UCSD-AML1 (cell line): Measurements from ENCODE around the gene HSPA9.
"Not testable (repeated sequence)": the region's sequence is repeated elsewhere in the genome, so short reads cannot be mapped to it uniquely, and the experiment has no call there.

Experiments used
- DNase-seq: peaks from one replicate; lab custom pipeline; 2025; ENCODE audit not compliant: unreplicated experiment; lab: John Stamatoyannopoulos, UW

The HSPA9 gene

GRCh38 chr5:138536215-138536614 is 39.0 kb downstream of the HSPA9 start:
- DNase-seq, result no peak

- no peak for DNase-seq
These were observed 40.9 kb downstream of the HSPA9 start for GRCh38 chr5:138533973-138534941.

DNA sequence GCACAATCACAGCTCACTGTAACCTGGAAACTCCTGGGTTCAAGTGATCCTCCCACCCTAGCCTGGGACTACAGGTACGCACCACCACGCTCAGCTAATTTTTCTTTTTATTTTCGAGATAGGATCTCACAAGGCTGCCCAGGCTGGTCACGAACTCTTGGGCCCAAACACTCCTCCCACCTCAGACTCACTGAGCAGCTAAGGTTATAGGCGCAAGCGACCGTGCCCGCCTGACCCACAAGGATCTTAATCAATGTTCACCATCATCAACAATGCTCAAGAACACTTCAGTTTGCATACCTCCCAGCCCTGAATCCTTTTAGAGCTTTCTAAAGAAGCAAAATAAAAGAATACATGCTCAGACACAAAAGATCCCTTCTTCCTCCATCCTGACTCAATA is 45.4 kb downstream of the HSPA9 start:
- no peak for DNase-seq

DNA sequence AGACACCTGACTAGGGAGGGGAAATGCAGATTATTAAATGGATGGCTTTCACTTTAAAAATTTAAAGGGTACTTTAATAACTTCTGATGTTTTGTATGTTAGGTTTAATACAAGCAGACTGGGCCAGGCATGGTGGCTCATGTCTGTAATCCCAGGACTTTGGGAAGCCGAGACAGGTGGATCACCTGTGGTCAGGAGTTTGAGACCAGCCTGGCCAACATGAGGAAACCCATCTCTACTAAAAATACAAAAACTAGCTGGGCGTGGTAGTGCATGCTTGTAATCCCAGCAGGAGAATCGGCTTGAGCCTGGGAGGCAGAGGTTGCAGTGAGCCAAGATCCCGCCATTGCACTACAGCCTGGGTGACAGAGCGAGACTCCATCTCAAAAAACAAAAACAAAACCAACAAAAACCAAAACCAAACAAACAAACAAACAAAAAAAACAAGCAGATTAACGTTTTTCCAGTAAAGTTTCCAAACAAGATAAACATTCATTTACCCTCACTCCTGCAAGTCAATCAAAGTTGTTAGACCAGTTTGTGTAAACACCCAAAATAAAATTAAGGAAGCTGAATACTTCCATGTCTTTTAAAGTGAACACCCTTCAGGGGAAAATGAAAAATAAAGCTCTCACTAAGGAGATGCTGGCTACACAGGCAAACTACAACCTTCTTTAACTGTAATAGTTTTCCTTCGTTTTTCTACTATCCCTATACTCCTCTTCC is 46.3 kb downstream of the HSPA9 start:
- no peak for DNase-seq

- no peak for DNase-seq
These were observed 47.0 kb downstream of the HSPA9 start for GRCh38 chr5:138528208-138528607.

DNA sequence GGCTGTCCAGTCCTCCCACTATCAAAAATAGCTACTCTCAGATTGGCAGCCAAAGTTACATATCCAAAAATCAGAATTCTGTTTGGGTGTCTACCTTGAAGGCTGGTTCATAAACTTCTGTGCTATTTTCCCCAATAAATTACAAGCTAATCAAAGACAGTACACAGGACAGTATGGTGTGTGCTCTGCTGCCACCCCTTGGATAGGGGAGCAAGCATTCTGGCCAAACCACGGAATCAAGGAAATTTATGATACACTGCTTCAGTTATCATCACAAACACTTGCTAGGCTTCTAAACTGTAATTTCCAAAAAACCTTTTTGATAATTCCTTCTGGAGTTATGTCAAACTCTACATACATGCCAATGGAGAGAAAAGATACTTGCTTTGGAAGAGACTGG is 48.0 kb downstream of the HSPA9 start:
- no peak for DNase-seq

DNA sequence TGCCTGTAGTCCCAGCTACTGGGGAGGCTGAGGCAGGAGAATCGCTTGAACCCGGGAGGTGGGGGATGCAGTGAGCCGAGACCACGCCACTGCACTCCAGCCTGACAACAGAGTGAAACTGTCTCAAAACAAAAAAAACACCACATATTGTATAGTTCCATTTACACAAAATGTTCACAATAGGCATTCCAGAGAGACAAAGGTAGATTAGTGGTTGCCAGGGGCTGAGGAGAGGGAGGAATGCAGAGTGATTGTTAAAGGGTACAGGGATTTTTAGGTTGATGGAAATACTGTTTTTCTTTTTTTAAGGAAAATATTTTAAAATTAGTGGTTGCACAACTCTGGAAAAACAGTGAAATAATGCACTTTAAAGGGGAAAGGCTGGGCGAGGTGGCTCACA is 51.8 kb downstream of the HSPA9 start:
- no peak for DNase-seq

GRCh38 chr5:138520971-138521370 is 54.2 kb downstream of the HSPA9 start:
- DNase-seq, result no peak

GRCh38 chr5:138517437-138517836 is 57.8 kb downstream of the HSPA9 start:
- DNase-seq, result no peak

- no peak for DNase-seq
These were observed 59.5 kb downstream of the HSPA9 start for GRCh38 chr5:138515556-138516245.

GRCh38 chr5:138514021-138514420 is 61.2 kb downstream of the HSPA9 start:
- DNase-seq, result no peak

GRCh38 chr5:138508958-138509357 is 66.2 kb downstream of the HSPA9 start:
- no peak for DNase-seq

DNA sequence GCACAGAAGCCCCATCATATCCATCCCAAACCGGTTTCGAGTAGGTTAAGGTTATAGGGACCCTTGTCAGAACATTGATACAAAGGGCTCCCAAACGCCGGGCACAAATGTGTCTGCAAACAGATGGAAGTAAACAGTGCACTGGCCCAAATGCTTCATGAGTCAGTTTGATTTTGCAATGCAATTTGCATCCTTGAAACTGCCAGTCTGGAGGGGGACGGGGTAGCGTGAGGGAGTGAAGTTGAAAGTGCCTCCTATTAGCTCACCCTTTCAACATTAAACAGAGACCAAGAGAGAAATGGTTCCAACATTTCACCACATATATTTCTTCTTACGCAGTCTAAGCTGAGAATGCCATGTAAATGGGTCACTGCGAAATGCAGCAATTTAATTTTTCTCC is 67.7 kb downstream of the HSPA9 start:
- DNase-seq, result not testable (repeated sequence)

DNA sequence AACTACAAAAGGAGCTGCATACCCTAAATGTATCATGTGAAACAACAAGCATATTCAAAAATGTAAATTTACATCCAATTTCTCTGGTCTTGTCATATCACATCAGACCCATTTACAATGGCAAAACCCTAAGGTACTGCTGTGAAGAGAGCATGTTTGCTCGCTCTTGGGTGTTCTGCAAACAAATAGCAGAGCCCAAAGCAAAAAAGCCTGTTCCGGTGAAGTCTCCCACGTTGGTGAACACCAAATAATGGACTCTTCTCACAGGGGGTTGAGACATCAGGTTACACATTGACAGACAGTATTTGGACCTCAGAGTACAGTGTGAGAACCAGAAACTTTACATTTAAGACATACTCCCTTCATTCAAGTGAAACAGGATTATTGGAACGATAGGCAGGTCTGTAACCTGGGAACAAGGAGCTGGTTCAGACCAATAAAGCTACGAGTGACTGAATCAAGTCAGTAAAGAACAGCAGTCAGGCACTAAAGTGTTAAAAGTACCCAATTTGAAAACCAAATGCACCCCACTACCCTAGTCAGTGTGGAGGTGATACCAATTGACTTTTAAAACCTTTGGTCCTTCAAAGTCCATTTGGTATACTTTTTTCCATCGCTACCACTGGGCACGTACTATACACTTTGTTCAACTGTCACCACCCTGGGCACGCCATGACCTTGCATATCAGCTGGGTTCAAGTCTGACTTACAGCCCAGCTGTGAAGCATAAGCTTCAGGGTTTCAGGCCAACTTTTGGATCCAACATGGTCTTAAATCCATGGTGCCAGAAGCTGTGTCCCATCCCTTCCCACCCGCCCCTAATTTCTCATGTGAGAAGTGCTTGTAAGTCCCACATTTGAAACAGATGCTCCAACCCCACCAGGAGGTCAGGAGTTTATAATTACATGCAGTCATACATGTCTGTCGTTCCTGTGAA is 68.6 kb downstream of the HSPA9 start:
- DNase-seq, result no peak

GRCh38 chr5:138504799-138505198 is 70.4 kb downstream of the HSPA9 start:
- no peak for DNase-seq
